Anterior cingulate cortex (tissue), 58 donors: ENCODE data around the gene OSR1.
A peak's percentile ranks its signal among the peaks of the same experiment; 100 is the strongest.

Source experiments
- DNase-seq, 58 donors: peaks; one replicate each; lab custom pipeline; 2025; lab: John Stamatoyannopoulos, UW

Gene OSR1

GRCh38 chr2:19359456-19359855 is 1.0 kb upstream of the OSR1 start:
- no peak for DNase-seq

- DNase-seq, result no peak
Measured at GRCh38 chr2:19359021-19359357, 566 bp upstream of the OSR1 start.

DNA sequence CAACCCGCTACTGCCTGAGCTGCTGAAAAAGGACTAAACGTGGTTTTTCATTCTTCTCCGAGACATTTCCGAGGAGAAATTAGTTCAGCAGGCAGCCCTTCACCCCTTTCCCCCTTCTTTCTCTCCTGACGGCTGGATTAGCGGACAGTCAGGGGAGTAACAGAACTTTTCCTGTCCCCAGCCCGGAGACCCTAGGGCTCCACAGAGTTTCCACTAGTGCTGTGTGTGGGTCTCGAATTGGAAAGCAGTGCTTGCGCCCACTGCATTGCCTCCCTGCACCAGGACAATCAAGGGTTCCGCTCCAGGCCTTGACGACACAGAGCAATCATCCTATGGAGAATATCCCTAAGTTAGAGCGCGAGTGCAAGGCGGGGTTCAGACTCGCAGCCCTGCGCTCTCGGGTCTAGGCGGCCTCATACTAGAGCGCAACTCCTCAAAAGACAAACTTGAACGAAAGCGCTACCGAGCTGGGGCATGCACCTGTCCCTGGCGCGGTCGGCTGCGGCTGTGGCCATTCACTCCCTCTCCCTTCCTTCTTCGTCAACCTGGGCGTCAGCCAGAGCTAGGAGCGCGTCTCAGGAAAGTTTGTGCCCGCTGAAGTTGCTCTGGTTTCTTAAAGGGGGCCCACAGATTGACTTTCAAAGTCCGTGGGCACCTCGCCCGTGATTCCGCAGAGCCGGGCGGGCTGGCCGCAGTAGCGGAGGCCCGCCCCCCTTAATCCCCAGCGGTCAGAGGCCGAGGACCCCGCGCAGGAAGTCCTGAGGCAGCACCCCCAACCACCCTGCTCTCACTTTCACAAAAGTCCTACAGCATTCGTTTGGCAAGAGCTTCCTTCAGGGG is 801 bp downstream of the OSR1 start:
- no peak for DNase-seq

GRCh38 chr2:19356545-19357401 is 1.6 kb downstream of the OSR1 start:
- DNase-seq, result no peak

GRCh38 chr2:19355931-19356544 is 2.4 kb downstream of the OSR1 start:
- DNase-seq, result no peak

GRCh38 chr2:19355416-19355821 is 3.0 kb downstream of the OSR1 start:
- no peak for DNase-seq

GRCh38 chr2:19355014-19355405 is 3.4 kb downstream of the OSR1 start:
- no peak for DNase-seq

DNA sequence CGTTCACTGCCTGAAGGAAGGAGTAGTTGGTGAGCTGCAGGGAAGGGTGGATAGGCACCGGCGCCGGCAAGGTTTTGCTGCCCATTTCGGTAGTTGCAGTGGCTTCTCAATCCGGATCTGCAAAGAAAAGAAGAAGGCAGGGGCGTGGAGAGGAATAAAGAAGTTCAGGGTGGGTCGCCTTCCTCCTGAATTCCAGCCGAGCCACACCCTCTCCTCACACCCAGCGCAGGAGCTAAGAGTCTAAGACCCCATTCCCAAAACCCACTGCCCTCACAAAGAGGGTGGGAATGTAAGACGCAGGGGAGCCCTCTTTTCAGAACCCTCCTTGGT is 4.7 kb downstream of the OSR1 start:
- DNase-seq, result no peak

GRCh38 chr2:19352946-19353720 is 5.3 kb downstream of the OSR1 start:
- DNase-seq, result no peak

DNA sequence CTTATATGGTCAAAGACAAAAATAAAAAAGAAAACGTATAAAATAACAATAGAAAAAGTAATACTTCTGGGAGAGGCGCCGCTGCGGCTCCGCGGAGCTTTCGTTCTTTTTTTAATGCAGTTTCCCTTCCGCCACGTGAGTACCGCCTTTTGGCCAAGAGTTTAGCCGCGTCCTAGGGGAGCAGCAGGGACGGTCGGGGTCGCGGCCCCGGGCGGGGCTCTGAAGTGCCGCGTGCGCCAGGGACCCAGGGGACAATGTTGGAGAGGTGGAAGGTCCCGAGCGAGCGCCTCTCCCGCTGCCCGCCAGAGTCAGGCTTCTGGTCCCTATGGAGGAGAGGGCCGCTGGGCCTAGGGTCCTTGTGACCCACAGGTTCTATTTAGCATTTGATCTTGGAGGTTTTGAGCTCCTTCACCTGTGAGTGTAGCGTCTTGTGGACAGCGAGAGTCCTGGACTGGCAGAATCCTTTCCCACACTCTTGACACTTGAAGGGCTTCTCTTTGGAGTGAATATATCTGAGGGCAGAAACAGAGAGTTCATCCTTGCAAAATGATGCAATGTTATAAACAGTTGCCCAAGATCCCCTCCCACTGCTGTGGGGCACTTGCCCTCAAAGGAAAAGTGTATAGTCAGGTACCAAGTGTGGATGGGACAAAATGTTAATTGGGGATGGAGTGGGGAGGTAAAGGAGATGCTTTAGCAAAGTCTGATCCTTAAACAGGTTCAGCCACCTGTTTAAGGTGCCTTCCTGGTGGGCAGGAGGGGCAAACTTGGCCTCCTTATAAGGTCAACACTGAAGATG is 6.3 kb downstream of the OSR1 start:
- DNase-seq, result no peak

- no peak for DNase-seq
Measured at GRCh38 chr2:19351499-19351898, 6.9 kb downstream of the OSR1 start.

DNA sequence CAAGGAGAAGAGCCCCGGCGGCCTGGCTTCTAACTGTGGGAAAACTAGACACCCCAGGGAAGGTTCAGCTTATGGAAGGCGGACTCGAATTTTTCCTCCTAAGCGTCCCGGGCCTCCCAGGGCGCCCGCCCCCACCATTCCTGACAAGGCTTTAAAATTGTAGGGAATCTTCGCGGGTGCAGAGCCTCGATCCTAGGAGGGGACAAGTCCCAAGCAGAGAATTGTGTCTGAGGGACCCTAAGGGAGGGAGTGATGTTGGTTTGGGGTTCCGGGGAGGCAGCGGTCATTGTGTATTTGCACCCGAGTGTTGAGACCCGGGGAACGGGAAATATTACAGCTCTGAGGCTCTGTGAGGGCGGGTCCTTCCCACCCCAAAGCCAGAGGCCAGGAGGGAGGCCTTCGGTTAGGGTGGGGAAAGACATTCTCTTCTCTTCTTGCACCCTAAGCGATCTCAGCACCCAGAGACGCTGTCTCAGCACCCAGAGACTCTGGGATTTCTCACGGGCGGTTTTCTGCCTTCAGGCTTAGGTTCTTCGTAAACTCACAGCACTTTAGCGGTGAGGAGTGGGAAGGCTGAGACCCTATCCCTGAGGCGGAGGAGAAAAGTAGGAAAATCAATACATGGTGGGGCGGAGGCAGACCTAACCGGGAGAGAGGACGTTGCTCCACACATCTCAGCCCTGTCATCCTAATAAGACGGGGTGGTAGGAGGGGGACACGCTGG is 7.6 kb downstream of the OSR1 start:
- no peak for DNase-seq

GRCh38 chr2:19349911-19350677 is 8.3 kb downstream of the OSR1 start:
- peak in 40 of 58 donors; percentile 29 to 79 (median 64) for DNase-seq

DNA sequence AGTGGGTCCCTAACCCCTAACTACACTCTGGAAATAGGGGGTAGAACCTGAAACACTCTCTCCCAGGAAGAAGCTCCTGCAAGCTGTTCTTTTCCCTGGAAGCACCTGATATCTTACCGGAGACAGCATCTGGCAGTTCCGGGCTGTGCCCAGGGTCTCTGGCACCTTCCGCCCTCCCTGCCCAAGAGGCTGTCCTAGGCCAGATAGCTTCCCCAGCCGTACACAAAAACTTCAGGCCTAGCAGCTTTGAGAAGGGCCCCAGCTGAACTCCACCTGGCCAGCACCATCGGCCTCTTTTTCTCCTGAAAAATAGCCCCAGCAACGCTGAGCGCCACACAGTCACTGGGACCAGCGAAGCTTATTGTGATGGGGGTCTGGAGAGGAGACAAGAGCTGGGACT is 9.7 kb downstream of the OSR1 start:
- no peak for DNase-seq

DNA sequence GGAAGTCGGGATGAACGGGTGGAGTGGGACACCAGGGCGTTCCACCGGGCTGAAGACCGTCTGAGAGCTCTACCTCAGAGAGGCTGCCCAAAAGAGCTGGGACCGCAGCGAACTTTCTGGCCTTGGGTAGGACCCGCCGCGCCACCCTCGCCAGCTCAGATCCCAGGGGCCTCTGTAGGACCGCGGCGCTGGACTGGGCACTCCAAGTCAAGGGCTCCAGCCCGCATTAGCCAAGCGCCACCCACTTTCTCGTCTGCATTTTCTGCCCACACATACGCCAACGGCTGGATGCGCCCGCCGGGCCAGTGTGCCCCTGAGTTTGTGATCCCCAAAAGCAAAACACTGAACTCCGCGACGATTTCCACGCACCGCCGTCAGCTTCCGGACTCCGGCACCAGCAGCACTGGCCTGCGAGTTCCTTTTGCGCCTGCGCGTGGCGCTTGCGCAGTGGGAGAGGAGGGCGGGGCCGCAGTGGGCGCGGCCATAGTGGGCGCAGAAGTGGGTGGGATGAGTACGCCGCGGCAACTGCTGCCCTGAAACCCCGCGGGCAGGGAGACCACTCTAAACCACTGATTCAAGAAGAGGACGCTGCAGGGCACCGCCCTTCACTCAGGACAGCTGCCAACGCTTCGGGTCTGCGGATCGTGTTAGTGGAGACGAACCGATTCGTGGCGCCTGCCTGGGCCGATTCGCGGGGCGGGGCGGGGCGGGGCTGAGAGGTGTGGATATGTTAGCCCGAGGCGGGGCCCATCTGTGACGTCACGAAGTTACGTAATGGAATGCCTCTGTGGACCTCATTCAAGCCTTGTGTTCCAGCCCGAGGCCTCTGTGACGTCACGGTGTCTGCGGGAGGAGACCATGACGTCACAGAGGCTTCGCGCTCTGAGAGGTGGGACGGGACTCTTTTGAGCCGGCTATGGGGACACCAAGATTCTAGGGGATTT is 10.5 kb downstream of the OSR1 start:
- peak; percentile 64 to 98 (median 91) for DNase-seq

DNA sequence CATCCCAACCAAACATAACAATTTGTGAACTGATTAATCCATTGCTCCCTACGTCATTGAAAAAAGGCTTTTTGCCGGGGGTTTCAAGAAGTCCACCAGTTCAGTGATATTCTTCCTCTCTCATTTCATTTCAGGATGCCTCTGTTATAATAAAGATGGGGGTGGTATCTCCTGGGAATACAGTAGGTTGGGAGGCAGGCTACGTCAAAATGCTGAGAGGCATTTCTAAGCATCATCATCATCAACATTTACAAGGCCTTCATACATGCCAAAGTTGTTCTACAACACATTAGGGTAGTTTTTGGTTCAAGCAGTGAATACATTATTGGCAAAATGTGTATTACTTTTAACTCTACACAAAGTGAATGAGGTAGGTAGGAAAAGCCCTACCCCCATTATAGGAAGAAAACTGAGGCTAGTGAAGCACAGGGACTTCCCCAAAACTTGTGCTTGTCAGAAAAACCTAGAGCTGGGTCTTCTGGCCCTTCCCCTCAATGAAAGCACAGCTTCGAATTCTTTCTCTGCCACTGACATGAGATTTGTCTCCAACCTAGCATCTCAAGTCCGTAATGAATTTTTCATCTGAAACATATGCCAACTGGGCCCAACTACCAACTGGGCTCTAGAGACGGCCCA is 11.3 kb downstream of the OSR1 start:
- peak in 1 of 58 donors; percentile 61 for DNase-seq

- DNase-seq, result no peak
Measured at GRCh38 chr2:19337742-19338141, 20.7 kb downstream of the OSR1 start.
